Suppressor macrophage (primary cell): ENCODE measurements around the gene SOHLH1.

Experiments
- DNase-seq, 4 experiments: peaks; one replicate each; pipeline ENCODE4 v3.0.0-alpha.2; 2020 to 2022

The SOHLH1 gene

DNA sequence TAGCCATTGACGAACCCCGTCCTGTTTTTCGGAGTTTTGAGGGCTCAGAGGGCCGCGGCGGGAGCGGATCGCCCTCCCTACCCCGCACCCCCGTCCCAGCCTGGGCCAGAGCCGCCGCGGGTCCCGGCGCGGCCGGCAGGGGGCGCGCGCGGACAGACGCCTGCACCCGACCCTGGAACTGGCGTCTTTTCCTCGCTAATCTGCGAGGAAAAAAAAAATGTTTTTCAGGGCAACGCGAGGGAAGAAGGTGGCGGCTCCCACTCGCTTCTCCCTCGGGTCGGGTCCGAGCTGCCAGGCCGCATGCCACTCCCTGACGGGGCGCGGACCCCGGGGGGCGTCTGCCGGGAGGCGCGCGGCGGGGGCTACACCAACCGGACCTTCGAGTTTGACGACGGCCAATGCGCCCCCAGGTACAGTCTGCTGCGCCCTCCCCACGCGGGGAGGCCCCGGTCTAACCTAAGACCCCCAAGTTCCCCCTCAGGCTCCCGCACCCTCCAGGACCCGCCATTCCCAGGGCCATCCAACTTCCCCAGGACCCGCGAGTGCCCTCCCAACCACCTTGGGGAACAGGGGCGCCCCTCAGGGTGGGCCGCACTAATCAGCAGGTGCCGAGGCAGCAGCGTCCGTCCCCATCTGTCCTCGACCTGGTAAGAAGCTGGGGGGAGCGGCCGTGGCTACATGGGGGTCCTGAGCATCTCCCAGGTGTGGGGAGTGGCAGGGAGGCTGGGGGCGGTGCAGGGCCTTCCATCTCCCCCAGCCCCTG, 2.9 kb upstream of the SOHLH1 start, which contains the start of gene KCNT1:
Gene KCNT1 (plus strand): TSS at position 227 of the 763 bp plus-strand sequence. CDS start 74 bp downstream, at position 301.
- DNase-seq: peak; percentile 39 to 67 (median 61)

DNA sequence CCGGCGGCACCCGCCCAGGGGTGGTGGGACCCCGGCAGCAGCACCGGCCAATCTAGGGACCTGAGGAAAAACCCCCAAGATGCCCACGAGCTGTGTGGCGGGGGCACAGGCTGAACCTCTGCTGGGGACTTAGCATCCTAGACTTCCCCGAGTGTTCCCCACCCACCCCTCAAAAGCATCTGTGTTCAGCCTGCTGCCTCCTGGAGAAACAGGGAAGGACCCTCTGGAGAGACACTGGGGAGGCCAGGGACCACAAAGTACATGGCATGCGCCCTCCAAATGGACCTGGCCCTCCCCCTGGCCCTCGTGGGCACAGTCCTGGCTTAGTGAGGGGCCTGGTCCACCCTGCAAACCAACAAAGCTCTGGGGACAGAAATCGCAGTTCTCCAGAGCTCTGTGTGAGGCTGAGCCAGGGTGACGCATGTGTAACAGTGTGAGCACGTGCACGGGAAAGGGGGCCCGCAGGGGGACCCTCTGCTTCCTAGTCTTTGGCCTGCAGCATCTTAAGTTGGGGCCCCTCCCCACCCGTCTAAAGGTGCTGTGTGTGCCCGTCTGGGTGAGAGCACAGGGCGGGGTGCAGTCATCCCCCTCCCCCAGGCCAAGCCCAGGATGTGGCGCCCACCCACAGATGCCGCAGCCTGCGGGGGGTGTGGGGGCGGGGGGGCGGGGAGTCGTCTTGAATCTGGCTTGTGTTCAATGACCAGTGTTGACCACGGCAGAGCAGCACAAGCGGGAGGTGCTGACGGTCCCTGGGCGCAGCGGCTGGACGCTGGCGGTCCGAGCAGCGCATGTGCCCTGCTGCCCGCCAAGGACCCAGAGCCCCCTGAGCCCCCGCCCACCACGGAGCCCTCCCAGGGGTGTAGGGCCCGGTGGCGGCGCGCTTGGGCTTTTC, 2.0 kb upstream of the SOHLH1 start:
- peak in 1 of 4 experiments; percentile 2 for DNase-seq

DNA sequence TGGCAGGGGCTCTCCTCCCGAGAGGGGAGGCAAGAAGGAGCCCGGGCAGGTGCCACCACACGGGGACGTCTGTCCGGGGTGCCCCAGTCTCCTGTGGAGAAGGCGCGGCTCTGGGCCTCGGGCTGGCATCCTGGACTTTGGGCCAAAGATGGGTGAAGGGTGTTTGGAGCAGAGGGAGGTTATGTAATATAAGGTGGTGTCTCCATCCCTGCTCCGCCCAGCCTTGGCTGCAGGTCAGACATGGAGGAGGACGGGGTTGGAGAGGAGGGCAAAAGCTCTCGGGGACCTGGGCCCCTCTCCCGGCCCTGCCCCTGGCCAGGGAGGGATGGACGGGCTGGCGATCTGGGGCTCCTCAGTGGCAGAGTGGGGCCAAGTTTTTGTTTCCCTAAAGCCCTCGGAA, 1.2 kb upstream of the SOHLH1 start:
- no peak for DNase-seq

DNA sequence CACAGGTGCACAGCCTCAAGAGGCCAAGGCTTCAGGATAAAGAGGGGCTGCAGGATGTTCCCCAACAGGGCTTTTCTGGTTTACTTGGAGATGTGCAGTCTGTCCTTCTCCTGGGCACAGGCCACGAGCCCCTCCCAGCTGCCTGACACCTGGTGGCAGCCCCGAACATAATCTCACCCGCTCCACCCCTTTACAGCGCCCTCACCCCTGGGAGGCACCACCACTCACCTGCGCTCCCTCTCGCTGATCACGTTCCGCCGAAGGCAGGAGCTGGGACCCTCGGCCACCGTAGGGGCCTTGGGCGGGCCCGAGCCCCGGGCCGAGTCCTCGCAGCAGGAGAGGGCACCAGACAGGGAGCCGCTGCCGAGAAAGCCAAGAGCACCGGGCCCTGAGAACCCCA, 514 bp downstream of the SOHLH1 start:
- no peak for DNase-seq

DNA sequence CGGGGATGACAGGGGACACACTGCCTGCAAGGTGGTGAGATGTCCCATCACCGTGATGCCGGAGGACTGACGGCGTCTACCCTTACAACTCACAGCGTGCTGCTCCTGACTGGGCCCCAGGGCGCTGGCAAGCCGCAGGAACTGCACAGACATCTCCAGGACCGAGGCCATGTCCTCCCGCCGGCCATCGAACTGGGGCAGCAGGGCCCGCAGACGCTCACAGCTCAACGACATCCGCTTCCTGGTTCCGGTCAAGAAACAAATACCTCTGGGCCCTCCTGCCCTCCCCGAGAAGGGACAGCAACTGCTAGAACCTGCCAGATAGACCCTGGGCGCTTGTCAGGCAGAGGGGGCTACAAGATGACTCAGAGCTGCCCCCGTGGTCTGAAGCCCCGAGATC, 1.0 kb downstream of the SOHLH1 start:
- DNase-seq: no peak

DNA sequence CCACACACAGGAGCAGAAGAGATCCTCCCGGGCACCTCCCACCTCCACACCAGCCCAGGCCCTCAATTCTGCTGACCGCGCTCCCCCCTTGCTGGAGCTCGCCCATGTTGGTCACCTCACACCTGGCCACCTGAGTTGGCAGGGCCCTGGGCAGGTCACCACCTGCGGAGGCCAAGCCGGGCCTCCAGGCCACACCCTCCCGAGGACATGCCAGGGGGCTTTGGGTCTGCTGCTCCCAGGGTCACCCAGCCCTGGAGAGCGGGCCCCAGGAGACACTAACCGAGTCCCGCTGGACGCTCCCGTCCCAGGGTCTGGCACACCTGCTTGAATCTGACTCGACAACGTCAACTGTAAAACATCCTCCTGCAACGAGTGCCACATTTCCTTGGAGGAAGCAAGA, 2.1 kb downstream of the SOHLH1 start:
- DNase-seq: no peak

DNA sequence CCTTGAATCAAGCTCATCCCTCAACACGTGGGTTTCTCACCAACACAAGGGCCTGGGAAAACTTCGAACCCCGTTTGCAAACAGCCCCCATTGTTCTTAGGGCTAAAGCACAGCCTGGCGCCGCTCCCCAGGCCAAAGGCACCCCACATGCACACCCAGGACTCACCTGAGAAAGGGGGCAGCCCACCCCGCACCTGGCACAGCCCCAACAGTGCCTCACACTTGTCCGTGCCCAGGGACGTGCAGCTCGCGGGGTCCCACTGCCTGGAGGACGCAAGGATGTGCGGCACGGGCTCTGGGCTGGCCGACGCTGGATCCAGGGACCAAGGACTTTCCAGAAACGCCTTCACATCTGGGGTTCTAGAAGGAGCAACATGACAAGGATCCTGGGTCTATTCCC, 2.8 kb downstream of the SOHLH1 start:
- no peak for DNase-seq

DNA sequence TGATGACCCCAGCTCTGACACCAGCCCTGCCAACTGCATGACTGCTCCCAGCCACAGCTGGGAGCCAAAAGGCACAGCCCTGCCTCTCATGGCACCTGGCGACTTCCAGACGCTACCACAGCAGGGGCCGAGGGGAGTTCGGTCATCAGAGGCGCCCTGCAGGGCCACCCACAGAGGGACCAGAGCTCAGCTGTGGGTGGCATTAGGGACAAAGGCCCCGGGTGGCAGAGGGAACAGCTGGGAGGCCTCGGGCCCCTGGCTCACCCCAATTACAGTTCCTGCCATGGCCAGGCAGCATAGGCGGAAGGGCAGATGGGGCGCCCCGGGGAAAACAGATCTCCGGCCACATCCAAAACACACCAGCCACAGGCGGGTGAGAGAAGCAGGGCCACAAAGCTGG, 3.6 kb downstream of the SOHLH1 start:
- DNase-seq: no peak

DNA sequence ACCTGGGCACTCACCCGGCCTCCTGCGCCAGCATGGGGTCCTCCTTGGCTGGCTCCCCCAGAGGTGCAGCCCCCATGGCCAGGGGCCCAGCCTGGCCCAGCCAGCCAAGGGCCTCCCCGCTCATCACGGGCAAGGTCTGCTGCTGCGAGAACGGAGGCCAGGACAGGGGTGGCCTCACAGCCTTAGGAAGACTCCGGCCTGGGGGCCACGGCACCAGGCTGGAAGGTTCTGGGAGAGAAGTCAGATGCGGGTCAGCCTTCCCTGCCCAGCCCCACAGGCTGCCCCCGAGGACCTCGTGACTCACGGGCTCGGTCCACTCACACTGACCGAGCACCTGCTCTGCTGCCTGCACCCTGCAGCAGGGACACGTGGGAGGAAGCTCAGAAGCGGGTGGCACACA, 4.2 kb downstream of the SOHLH1 start:
- DNase-seq: no peak

DNA sequence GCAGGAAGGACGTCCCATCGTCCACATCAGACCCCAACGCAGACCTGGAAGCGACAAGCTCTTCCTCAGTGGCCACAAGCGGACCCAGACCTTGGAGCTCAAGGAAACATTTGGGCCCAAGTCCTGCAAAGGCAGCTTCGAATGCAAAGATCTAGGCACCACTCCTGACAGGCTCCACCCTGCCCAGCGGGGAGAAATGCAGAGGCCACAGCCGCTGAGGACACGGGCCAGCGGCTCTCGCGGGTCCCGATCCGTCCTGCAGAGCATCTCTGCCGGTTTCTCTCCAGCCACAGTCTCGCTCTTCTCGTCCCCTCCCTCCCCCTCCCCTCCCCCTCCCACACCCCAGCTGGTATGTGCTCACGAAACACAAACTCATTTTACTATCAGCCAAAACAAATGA, 4.9 kb downstream of the SOHLH1 start:
- DNase-seq: no peak

DNA sequence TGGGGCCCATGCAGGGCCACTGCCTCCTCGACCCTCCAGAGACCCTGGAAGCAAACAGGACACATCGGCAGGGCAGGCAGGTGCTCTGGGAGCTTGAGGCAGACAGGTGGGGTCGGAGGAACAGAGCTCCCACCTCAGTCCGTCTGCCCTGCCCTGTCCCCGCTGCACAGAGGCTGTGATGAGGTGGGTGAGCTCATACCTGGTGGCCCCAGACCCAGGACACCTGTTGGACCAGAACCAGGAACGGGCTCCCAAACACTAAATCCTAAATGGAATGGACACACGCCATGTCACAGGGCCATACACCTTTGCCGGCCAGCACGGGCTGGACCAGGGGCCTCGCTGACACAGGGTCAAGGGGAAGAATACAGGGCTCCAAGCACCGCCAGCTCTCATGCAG, 5.5 kb downstream of the SOHLH1 start:
- no peak for DNase-seq

DNA sequence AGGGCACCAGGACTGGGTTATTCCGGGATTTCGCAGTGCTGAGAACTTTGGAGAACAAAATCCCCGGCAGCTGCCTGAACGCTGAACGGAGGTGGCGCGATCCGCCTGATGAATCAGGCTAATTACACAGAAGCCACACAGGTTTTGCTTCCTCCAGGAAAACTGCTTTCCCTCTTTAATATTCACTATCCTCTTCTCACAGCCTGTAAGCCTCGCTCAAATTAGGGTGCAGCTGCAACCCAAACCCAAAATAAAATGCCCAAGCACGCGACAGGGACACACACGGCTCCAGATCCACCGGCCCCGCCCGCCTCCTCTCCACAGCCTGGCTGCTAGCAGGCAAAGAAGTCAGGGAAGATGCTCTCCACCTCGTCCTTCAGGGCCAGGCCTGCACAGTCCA, 6.0 kb downstream of the SOHLH1 start:
- no peak for DNase-seq

DNA sequence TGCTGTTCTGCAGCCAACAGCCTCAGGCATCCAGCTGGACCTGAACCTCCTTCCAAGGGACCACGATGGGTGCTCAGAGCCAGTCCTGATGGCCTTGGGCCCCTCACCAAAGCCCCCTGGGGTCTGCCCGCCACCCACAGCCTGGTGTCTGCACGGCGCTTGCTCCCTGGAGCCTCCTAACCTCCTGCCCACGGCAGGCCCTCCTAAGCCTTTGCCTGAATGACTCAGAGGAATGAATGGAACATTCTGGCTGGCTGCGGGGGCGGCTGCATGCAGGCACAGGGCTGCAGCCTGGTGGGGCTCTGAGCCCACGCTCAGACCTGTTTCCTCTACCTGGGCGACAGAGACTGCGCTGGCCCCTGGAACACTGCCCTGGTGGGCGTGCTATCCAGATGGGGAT, 6.9 kb downstream of the SOHLH1 start:
- no peak for DNase-seq

DNA sequence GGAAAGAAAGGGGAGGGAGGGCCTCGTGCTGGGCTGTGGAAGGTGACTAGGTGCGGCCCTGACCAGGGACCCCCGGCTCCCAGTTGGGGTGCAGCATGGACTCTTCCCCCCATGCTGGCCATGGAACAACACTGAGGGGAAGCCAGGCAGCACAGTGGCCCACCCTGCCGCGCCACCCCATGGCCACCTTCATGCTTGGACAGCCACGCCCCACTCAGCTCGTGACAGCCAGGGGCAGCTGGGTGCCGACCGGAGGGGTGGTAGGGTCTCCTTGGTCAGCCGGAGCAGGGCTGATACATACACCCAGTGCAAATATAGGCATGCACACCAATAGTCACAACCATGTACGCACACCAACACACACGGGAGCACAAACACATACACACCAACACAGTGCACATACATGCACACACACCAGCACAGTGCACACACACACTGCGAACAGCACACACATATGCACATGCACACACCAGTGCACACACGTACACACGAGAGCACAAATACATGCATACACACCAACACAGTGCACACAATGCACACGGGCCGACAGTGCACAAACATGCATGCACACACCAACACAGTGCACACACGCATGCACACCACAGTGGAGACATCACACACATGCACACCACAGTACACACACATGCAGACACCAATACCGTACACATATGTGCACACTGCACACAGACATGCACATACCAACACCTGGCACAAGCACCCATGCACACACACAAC, 8.3 kb downstream of the SOHLH1 start:
- no peak for DNase-seq

DNA sequence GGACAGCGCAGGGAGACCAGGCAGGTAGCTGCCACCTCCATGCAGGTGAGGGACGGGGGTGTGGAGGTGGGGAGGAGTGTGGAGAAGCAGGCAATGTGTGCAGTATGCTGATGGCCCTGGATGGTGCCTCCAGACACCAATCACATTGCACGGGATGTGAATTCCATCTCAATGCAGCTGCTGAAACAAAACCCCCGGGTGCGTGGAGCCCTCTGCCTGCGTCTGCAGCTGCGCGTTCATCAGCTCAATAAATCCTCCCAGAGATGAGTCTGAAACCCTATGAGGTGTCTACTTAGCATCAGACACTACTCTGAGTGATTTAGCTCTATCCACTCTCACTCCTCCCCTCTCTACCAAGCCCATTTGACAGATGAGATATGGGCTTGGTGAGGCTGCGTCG, 10.3 kb downstream of the SOHLH1 start:
- no peak for DNase-seq

DNA sequence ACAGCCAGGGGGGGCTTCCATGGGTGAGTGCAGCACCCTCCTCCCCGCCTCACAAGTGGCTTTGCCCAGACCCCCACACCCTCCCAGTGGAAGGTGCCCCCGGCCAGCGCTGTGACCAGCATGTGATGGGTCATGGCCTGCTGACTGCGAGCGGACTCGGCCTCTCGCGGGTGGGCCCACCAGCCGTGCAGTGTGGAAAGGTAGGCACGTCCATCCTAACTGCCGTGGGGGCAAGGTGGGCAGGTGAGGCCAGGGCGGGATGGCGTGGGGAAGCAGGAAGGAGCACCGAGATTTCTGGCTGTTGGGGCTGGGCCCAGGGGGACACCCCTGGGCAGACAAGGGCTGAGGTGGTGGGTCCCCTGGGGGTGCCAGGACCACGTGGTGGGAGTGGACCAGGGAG, 12.1 kb downstream of the SOHLH1 start:
- DNase-seq: no peak

DNA sequence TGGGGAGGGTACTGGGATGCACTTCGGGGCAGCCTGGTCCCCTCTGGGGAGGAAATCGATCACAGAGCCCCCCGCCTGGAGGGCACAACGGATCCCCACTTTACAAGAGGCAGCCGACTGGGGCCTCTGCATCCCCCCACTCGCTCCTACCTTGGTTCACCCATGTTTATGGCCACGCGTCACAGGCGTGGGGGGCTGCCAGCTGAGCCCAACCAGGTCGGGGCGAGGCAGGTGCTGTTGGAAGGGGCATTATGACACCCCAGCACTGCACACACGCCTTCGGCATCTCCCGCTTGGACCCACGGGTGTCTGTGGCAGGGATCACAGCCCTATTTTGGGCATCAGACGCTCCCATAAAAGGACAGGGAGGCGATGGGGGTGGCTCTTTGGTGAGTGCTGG, 14.6 kb downstream of the SOHLH1 start:
- DNase-seq: no peak

DNA sequence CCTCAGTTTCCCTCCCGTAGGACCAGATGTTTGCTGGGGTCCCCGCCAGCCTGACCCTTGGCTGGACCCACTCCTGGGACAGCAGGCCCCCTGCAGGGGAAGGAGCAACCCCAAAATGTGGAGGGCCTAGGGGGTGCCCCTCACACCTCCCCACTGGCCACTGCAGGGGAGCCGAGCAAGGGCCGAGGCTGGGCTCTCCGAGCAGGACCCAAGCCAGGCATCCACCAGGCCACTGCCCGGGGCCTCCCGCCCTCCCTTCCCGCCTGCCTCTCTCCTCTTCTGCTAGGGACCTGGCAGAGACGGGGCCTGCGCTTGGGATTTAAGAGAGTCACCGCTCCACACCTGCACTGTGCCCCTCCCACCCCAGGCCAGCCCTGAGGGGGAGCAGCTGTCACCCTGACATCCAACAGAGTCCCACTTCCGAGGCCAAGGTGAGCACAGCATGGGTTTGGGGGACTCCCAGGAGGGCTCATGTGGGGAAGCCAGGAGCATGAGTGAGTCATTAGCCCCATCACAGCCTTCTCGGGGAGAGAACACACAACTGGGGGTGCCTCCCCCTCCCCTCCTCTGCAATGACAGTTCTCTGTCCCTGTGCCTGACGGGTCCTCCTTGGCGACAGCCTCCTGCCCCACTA, 15.8 kb downstream of the SOHLH1 start:
- no peak for DNase-seq

DNA sequence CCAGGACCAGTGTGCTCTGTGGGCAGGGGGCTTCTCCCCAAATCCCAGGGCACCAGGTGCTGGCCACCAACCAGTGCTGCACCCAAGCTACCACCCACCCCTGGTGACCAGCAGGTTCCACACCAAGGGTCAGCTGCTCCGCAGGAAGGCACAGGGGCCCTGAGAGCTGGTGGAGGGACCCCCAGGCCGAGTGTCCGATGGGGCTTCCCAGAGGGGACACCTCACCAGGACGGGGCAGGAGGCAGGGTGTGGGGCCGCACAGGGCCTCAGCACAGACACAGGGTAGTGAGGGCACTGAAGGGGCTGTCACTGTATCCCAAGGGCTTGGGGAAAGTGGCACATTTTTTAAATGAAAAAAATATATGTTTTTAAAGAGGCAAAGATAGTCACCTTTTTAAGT, 18.1 kb downstream of the SOHLH1 start:
- no peak for DNase-seq

DNA sequence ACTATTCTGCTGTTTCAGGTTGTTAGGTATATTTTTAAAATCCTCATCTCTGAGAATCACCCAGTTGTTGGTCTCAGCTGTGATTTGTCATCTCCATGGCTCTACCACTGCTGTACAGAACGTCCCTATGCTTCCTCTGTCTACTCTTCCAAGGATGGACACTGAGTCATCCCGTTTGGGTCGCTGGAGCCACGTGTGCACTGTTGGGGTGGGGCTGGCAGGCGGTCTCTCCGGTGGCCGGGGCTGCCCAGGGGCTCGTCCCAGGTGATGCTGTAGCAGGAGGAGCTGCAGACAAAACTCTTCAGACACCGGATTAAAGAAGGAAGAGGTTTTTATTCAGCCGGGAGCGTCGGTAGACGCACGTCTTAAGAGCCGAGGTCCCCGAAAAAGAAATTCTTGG, 19.2 kb downstream of the SOHLH1 start:
- DNase-seq: no peak

DNA sequence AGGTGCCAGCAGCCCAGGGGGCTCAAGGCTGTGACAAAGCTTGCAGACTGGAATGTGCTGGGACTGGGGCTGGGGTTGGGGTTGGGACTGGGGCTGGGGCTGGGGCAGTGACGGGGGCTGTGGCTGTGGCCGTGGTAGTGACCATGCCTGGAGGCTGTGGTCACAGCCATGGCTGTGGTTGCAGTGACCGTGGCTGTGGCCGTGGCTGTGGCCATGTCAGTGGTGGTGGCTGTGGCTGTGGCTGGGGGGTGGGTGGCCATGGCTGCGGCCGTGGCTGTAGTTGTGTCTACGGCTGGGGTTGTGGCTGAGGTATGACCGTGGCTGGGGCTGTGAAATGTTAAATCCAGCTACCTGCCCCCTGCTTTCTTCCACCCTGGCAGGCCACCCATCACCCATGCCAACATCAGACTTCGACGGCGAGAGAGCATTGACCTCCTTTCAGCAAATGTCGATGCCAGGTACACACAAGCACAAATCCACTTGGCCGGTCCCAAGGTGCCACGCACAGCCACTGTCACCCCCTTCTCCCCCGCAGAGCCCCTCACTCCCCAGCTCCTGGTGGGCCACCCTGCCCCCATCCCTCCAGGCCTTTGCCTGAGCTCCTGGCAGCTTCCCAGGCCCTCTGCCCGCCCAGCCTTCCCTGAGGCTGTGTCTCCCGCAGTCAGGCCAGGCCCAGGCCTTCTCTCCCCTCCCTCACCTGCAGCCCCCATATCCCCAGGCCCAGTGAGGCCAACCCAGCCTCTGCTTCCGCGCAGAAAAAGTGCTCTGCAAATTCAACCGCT, 20.9 kb downstream of the SOHLH1 start:
- DNase-seq: no peak

DNA sequence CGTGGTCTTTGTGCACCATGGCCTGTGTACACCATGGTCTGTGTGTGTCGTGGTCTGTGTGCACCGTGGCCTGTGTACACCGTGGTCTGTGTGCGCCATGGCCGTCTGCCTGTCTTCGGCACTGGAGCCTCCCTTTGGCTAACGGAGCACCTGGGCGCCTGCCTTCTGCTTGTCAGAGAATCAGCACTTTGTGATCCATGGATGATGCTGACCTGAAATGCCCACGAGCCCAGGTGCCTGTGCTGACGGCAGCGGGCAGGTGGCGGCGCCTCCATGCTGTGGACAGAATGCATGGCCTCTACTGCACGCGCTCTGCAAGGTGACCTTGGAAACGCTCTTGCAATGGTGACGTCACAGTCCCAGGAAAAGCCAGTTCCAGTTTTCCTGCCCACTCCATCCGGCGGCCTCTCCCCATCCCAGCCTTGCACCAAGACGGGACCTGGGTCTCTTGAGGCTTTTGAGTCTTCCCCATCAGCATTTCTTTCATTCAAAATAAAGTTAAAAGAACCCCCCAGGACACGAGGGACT, 21.6 kb downstream of the SOHLH1 start:
- no peak for DNase-seq
